GM23248 (cell line): ENCODE results near the gene ADAM8. TPM values are rescaled to one million over a fixed set of nuclear protein-coding genes. Genes with fewer than 3 reads are reported as not detected.

Experiments used
- DNase-seq: peaks from one replicate; pipeline ENCODE4 v3.0.0-alpha.2; 2015
- H2AFZ ChIP-seq: fragments of 200-600 bp; sonication (generic); 2 replicates; pipeline ENCODE4 v1.6.1; 2016; ENCODE audit warnings: antibody characterized with exemption
- H3F3A ChIP-seq: fragments of 200-600 bp; sonication (generic); 2 replicates; pipeline ENCODE4 v1.6.1; 2016; ENCODE audit warnings: mild to moderate bottlenecking, antibody characterized with exemption, mixed run types; ENCODE audit not compliant: insufficient read depth
- H3K27ac ChIP-seq: fragments of 200-600 bp; sonication (generic); 2 replicates; pipeline ENCODE4 v1.5.1; 2016; ENCODE audit warnings: mild to moderate bottlenecking
- H3K27me3 ChIP-seq: fragments of 200-600 bp; sonication (generic); replicated peaks from 2 replicates; pipeline ENCODE4 v1.6.1; 2016; ENCODE audit warnings: mild to moderate bottlenecking; ENCODE audit not compliant: insufficient read depth
- H3K36me3 ChIP-seq: fragments of 200-600 bp; sonication (generic); 2 replicates; pipeline ENCODE4 v1.6.1; 2016; ENCODE audit warnings: low read depth, mild to moderate bottlenecking
- H3K4me1 ChIP-seq: fragments of 200-600 bp; sonication (generic); 2 replicates; pipeline ENCODE4 v1.6.1; 2016; ENCODE audit warnings: mild to moderate bottlenecking; ENCODE audit not compliant: insufficient read depth
- H3K4me2 ChIP-seq: fragments of 200-600 bp; sonication (generic); one replicate; pipeline ENCODE4 v1.6.1; 2016; ENCODE audit warnings: mild to moderate bottlenecking; ENCODE audit not compliant: unreplicated experiment
- H3K4me3 ChIP-seq: fragments of 200-600 bp; sonication (generic); 2 replicates; pipeline ENCODE4 v1.5.1; 2016; ENCODE audit warnings: mild to moderate bottlenecking
- H3K79me2 ChIP-seq: fragments of 200-600 bp; sonication (generic); 2 replicates; pipeline ENCODE4 v1.6.1; 2016; ENCODE audit warnings: mild to moderate bottlenecking; ENCODE audit not compliant: insufficient read depth
- H3K9ac ChIP-seq: fragments of 200-600 bp; sonication (generic); 2 replicates; pipeline ENCODE4 v1.6.1; 2016; ENCODE audit warnings: mild to moderate bottlenecking
- H3K9me2 ChIP-seq: fragments of 200-600 bp; sonication (generic); 2 replicates; pipeline ENCODE4 v1.6.1; 2016; ENCODE audit warnings: mixed run types, mild to moderate bottlenecking, moderate library complexity; ENCODE audit not compliant: insufficient read depth
- H3K9me3 ChIP-seq: fragments of 200-600 bp; sonication (generic); one replicate; pipeline ENCODE4 v1.6.1; 2017; ENCODE audit warnings: low read depth
- H4K20me1 ChIP-seq: fragments of 200-600 bp; sonication (generic); 2 replicates; pipeline ENCODE4 v1.6.0; 2016; ENCODE audit not compliant: insufficient read depth
- EZH2 ChIP-seq: fragments of 200-600 bp; sonication (generic); IDR thresholded peaks from 2 replicates; pipeline ENCODE4 v1.6.1; 2018; ENCODE audit warnings: antibody characterized with exemption, mild to moderate bottlenecking; ENCODE audit not compliant: insufficient read depth, poor library complexity, severe bottlenecking
- EZH2phosphoT487 ChIP-seq: fragments of 200-600 bp; sonication (generic); IDR thresholded peaks from 2 replicates; pipeline ENCODE4 v1.6.1; 2018; ENCODE audit warnings: antibody characterized with exemption, moderate library complexity, mild to moderate bottlenecking, low read depth; ENCODE audit not compliant: insufficient read depth
- WGBS, 2 experiments: methylation state at CpG; one replicate each; pipeline ENCODE4 v1.1.6; 2015 to 2017; ENCODE audit warnings: low lambda C conversion rate in 2 of 2, low coverage in 1 of 2; ENCODE audit errors: missing lambda C conversion rate in 2 of 2; 5-methylcytosine and 5-hydroxymethylcytosine counted together
- in situ Hi-C: fragments of 300-500 bp; cut with MboI; formaldehyde crosslinking; loops from 2 replicates; pipeline ENCODE4 v1.15.0; 2020
- polyA plus RNA-seq: library from polyadenylated mRNA; unstranded; fragments of >200 nt; fragmentation: Nextera tagmentation; extraction: Ambion mirVana; gene quantifications from 2 replicates; pipeline ENCODE4 v1.2.1, GENCODE V29; 2016
- total RNA-seq: library from RNA; depleted of rRNA; stranded (reverse); fragments of >200 nt; shearing (Covaris generic); gene quantifications from 2 replicates; pipeline ENCODE4 v1.2.3, GENCODE V29; 2014

Gene ADAM8
- total and polyA plus RNA-seq, 2 experiments from 2014 or later: 0.76 TPM; not detected in 1

GRCh38 chr10:133229265-133230043 is 47.2 kb downstream of the ADAM8 start:
- in situ Hi-C loops: no loop called here
- no peaks in the 10 kb centered on the region for H3K9me2 ChIP-seq
- H3K27ac ChIP-seq: no peak overlapping the region
- no peak overlapping the region for H2AFZ ChIP-seq
- 7 to 11% methylated on average over 38 to 56 of the region's 58 CpGs for WGBS, 2 experiments
- H3K9ac ChIP-seq: no peak overlapping the region
- no peaks in the 10 kb centered on the region for H3K79me2 ChIP-seq
- TF ChIP-seq EZH2 (peak; percentile 79), EZH2phosphoT487 (0 out of 2 replicates have a peak, but pooled peaks have one; percentile 5)
- no peaks in the 10 kb centered on the region for H3F3A ChIP-seq
- H3K4me1 ChIP-seq: no peaks in the 10 kb centered on the region
- H3K4me3 ChIP-seq: no peak overlapping the region
- no peak overlapping the region for H3K4me2 ChIP-seq
- H4K20me1 ChIP-seq: no peaks in the 10 kb centered on the region
- H3K36me3 ChIP-seq: no peaks in the 10 kb centered on the region
- DNase-seq: peak; percentile 19
- no peaks in the 10 kb centered on the region for H3K9me3 ChIP-seq
- H3K27me3 ChIP-seq: peaks cover 57% of the 10 kb centered on the region

DNA sequence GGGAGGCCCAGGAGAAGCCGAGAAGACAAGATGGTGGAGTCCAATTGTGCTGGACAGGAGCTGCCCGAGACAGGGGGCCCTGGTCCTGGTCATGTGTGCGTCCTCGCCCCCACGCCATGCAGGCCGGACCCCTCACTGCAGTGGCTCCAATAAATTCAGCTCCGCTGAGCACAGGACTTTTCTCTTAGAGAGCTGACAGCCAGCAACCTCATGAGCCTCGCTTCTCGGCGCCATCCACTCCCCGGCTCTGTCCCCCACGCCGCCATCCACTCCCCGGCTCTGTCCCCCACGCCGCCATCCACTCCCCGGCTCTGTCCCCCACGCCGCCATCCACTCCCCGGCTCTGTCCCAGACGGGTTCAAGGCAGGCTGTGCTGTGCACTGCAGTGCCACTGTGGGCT is 49.4 kb downstream of the ADAM8 start:
- Histone ChIP-seq H3K27me3 (peaks cover 42% of the 10 kb centered on the region), H4K20me1 (no peaks in the 10 kb centered on the region), H3K4me3 (no peak overlapping the region), H3F3A (no peaks in the 10 kb centered on the region), H3K79me2 (no peaks in the 10 kb centered on the region), H3K4me1 (no peaks in the 10 kb centered on the region), H2AFZ (no peak overlapping the region), H3K9ac (no peak overlapping the region), H3K4me2 (no peak overlapping the region), H3K9me2 (no peaks in the 10 kb centered on the region), H3K9me3 (no peaks in the 10 kb centered on the region), H3K27ac (no peak overlapping the region), H3K36me3 (no peaks in the 10 kb centered on the region)
- in situ Hi-C loops: no loop called here
- DNase-seq: no peak
- 61 to 66% methylated on average over 16 to 21 of the region's 21 CpGs for WGBS, 2 experiments
- TF ChIP-seq EZH2 (no peak), EZH2phosphoT487 (no peak)

GRCh38 chr10:133226251-133226808 is 50.3 kb downstream of the ADAM8 start:
- Histone ChIP-seq H3K36me3 (no peaks in the 10 kb centered on the region), H3K4me2 (no peak overlapping the region), H2AFZ (no peak overlapping the region), H3K9me2 (no peaks in the 10 kb centered on the region), H3K4me1 (no peaks in the 10 kb centered on the region), H3K4me3 (no peak overlapping the region), H4K20me1 (no peaks in the 10 kb centered on the region), H3K27me3 (peaks cover 33% of the 10 kb centered on the region), H3F3A (no peaks in the 10 kb centered on the region), H3K27ac (no peak overlapping the region), H3K9ac (no peak overlapping the region), H3K9me3 (no peaks in the 10 kb centered on the region), H3K79me2 (no peaks in the 10 kb centered on the region)
- WGBS, 2 experiments: 36 to 37% methylated on average over 27 to 30 of the region's 30 CpGs
- TF ChIP-seq EZH2phosphoT487: no peak
- no peak for TF ChIP-seq EZH2
- in situ Hi-C loops: no loop called here
- peak; percentile 45 for DNase-seq

DNA sequence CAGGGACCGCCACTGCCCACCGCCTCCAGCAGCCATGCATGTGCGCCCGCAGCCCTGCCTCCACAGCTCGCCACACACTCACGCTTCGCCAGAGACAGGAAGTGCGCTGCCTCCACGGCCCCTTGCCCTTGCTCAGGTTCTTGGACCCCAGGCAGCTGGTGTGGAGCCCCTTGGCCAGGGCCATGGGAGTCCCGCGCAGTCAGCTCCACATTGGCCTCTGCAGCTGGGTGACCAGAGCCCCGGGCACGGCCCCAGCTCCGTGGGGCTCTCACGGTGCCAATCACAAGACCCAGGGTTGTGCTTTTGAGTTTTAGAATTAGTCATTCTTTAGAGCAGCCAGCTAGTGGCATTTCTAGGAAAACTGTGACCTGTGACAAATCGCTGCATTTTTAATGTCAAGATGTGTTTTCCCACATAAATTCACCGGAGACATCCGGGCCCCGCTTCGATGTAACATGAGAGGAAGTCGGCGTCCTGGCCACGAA is 50.9 kb downstream of the ADAM8 start:
- Histone ChIP-seq H3K4me1 (no peaks in the 10 kb centered on the region), H4K20me1 (no peaks in the 10 kb centered on the region), H3K79me2 (no peaks in the 10 kb centered on the region), H3F3A (no peaks in the 10 kb centered on the region), H3K4me2 (no peak overlapping the region), H3K4me3 (no peak overlapping the region), H3K9me2 (no peaks in the 10 kb centered on the region), H3K9me3 (no peaks in the 10 kb centered on the region), H3K9ac (no peak overlapping the region), H3K27ac (no peak overlapping the region), H2AFZ (no peak overlapping the region), H3K27me3 (peaks cover 31% of the 10 kb centered on the region), H3K36me3 (no peaks in the 10 kb centered on the region)
- WGBS, 2 experiments: 74 to 76% methylated on average over 20 to 23 of the region's 23 CpGs
- in situ Hi-C loops: no loop called here
- TF ChIP-seq EZH2phosphoT487 (no peak), EZH2 (no peak)
- DNase-seq: no peak
